Keratinocyte (primary cell): ENCODE results near the gene SUPT5H.
A peak's percentile ranks its signal among the peaks of the same experiment; 100 is the strongest.

Source experiments
- EZH2 ChIP-seq: IDR thresholded peaks from one replicate; pipeline ENCODE4 v1.6.1; 2012; ENCODE audit warnings: inconsistent platforms, mild to moderate bottlenecking, low read length, moderate library complexity
- TF ChIP-seq, protein P1 (sequence below), 3 experiments: IDR thresholded peaks in 1 of 3; conservative IDR thresholded peaks in 1 of 3; optimal IDR thresholded peaks in 1 of 3; 2 replicates in 2 of 3; 3 replicates in 1 of 3; pipeline versions ENCODE3 to v1.5.1; 2011; ENCODE audit warnings: low read length in 3 of 3, mild to moderate bottlenecking in 3 of 3, moderate library complexity in 2 of 3, control low read depth in 1 of 3, inconsistent platforms in 1 of 3; ENCODE audit not compliant: insufficient read depth in 2 of 3; ENCODE audit errors: extremely low read depth in 1 of 3

DNA sequence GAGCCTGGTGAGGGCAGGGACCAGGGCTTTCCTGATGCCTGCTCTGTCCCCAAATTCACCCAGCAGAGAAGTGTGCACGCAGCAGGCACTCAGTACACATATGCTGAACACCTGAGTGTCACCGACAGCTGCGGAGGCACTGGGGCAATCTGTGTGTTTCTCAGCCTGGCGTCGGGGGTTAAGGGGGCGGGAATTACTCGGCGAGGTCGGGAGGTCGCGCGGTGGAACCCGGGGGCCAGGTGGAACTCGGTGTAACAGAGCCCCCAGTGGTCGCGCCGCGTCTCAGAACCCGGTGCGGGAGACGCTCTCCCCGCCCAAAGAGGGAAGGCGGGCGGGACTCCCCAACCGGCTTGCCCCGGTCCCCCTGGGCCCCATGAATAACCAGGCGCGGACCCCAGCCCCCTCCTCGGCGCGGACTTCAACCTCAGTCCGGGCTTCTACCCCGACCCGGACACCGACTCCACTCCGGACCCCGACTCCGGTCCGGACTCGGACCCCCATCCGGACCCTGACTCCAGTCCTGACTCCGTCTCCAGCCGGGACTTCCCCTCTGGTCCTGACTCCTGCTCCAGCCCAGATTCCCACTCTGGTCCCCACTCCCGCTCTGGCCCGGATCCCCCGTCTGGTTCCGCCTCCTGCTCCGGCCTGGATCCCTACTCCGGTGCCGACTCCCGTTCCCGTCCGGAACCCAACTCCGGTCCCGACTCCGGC is 69.6 kb downstream of the SUPT5H start, which contains the start of gene SELENOV:
- TF ChIP-seq, protein P1, sequence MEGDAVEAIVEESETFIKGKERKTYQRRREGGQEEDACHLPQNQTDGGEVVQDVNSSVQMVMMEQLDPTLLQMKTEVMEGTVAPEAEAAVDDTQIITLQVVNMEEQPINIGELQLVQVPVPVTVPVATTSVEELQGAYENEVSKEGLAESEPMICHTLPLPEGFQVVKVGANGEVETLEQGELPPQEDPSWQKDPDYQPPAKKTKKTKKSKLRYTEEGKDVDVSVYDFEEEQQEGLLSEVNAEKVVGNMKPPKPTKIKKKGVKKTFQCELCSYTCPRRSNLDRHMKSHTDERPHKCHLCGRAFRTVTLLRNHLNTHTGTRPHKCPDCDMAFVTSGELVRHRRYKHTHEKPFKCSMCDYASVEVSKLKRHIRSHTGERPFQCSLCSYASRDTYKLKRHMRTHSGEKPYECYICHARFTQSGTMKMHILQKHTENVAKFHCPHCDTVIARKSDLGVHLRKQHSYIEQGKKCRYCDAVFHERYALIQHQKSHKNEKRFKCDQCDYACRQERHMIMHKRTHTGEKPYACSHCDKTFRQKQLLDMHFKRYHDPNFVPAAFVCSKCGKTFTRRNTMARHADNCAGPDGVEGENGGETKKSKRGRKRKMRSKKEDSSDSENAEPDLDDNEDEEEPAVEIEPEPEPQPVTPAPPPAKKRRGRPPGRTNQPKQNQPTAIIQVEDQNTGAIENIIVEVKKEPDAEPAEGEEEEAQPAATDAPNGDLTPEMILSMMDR (optimal IDR thresholded peaks at IDR 0.05 in 1 of 3, IDR thresholded peaks at IDR 0.05 in 1 of 3, conservative IDR thresholded peaks at IDR 0.05 in 1 of 3; ENCODE audit: extremely low read depth in 1 of 3, insufficient read depth in 2 of 3, low read length in 3 of 3) = peak in 1 of 3 experiments; percentile 3
- peak; percentile 84 for TF ChIP-seq EZH2
